ENCODE measurements around the gene CFAP251.

- TF ChIP-seq POLR2A (IDR thresholded peaks at IDR 0.05) (no peak), CTCF (IDR thresholded peaks at IDR 0.05) (no peak)
Measured at GRCh38 chr12:121873216-121873569, 45.2 kb upstream of the CFAP251 start.
